GM23248 (cell line): Measurements from ENCODE around the gene CHRNA10. TPM values are rescaled to one million over a fixed set of nuclear protein-coding genes. Genes with fewer than 3 reads are reported as not detected.
A peak's percentile ranks its signal among the peaks of the same experiment; 100 is the strongest.

Source experiments
- DNase-seq: peaks from one replicate; pipeline ENCODE4 v3.0.0-alpha.2; 2015
- H2AFZ ChIP-seq: fragments of 200-600 bp; sonication (generic); 2 replicates; pipeline ENCODE4 v1.6.1; 2016; ENCODE audit warnings: antibody characterized with exemption
- H3F3A ChIP-seq: fragments of 200-600 bp; sonication (generic); 2 replicates; pipeline ENCODE4 v1.6.1; 2016; ENCODE audit warnings: mild to moderate bottlenecking, antibody characterized with exemption, mixed run types; ENCODE audit not compliant: insufficient read depth
- H3K27ac ChIP-seq: fragments of 200-600 bp; sonication (generic); 2 replicates; pipeline ENCODE4 v1.5.1; 2016; ENCODE audit warnings: mild to moderate bottlenecking
- H3K27me3 ChIP-seq: fragments of 200-600 bp; sonication (generic); replicated peaks from 2 replicates; pipeline ENCODE4 v1.6.1; 2016; ENCODE audit warnings: mild to moderate bottlenecking; ENCODE audit not compliant: insufficient read depth
- H3K36me3 ChIP-seq: fragments of 200-600 bp; sonication (generic); 2 replicates; pipeline ENCODE4 v1.6.1; 2016; ENCODE audit warnings: low read depth, mild to moderate bottlenecking
- H3K4me1 ChIP-seq: fragments of 200-600 bp; sonication (generic); 2 replicates; pipeline ENCODE4 v1.6.1; 2016; ENCODE audit warnings: mild to moderate bottlenecking; ENCODE audit not compliant: insufficient read depth
- H3K4me2 ChIP-seq: fragments of 200-600 bp; sonication (generic); one replicate; pipeline ENCODE4 v1.6.1; 2016; ENCODE audit warnings: mild to moderate bottlenecking; ENCODE audit not compliant: unreplicated experiment
- H3K4me3 ChIP-seq: fragments of 200-600 bp; sonication (generic); 2 replicates; pipeline ENCODE4 v1.5.1; 2016; ENCODE audit warnings: mild to moderate bottlenecking
- H3K79me2 ChIP-seq: fragments of 200-600 bp; sonication (generic); 2 replicates; pipeline ENCODE4 v1.6.1; 2016; ENCODE audit warnings: mild to moderate bottlenecking; ENCODE audit not compliant: insufficient read depth
- H3K9ac ChIP-seq: fragments of 200-600 bp; sonication (generic); 2 replicates; pipeline ENCODE4 v1.6.1; 2016; ENCODE audit warnings: mild to moderate bottlenecking
- H3K9me2 ChIP-seq: fragments of 200-600 bp; sonication (generic); 2 replicates; pipeline ENCODE4 v1.6.1; 2016; ENCODE audit warnings: mixed run types, mild to moderate bottlenecking, moderate library complexity; ENCODE audit not compliant: insufficient read depth
- H3K9me3 ChIP-seq: fragments of 200-600 bp; sonication (generic); one replicate; pipeline ENCODE4 v1.6.1; 2017; ENCODE audit warnings: low read depth
- H4K20me1 ChIP-seq: fragments of 200-600 bp; sonication (generic); 2 replicates; pipeline ENCODE4 v1.6.0; 2016; ENCODE audit not compliant: insufficient read depth
- EZH2 ChIP-seq: fragments of 200-600 bp; sonication (generic); IDR thresholded peaks from 2 replicates; pipeline ENCODE4 v1.6.1; 2018; ENCODE audit warnings: antibody characterized with exemption, mild to moderate bottlenecking; ENCODE audit not compliant: insufficient read depth, poor library complexity, severe bottlenecking
- EZH2phosphoT487 ChIP-seq: fragments of 200-600 bp; sonication (generic); IDR thresholded peaks from 2 replicates; pipeline ENCODE4 v1.6.1; 2018; ENCODE audit warnings: antibody characterized with exemption, moderate library complexity, mild to moderate bottlenecking, low read depth; ENCODE audit not compliant: insufficient read depth
- WGBS, 2 experiments: methylation state at CpG; one replicate each; pipeline ENCODE4 v1.1.6; 2015 to 2017; ENCODE audit warnings: low lambda C conversion rate in 2 of 2, low coverage in 1 of 2; ENCODE audit errors: missing lambda C conversion rate in 2 of 2; 5-methylcytosine and 5-hydroxymethylcytosine counted together
- in situ Hi-C: fragments of 300-500 bp; cut with MboI; formaldehyde crosslinking; loops from 2 replicates; pipeline ENCODE4 v1.15.0; 2020
- polyA plus RNA-seq: library from polyadenylated mRNA; unstranded; fragments of >200 nt; fragmentation: Nextera tagmentation; extraction: Ambion mirVana; gene quantifications from 2 replicates; pipeline ENCODE4 v1.2.1, GENCODE V29; 2016
- total RNA-seq: library from RNA; depleted of rRNA; stranded (reverse); fragments of >200 nt; shearing (Covaris generic); gene quantifications from 2 replicates; pipeline ENCODE4 v1.2.3, GENCODE V29; 2014

CHRNA10 gene
- total and polyA plus RNA-seq, 2 experiments from 2014 or later = 0.28 to 0.65 TPM

DNA sequence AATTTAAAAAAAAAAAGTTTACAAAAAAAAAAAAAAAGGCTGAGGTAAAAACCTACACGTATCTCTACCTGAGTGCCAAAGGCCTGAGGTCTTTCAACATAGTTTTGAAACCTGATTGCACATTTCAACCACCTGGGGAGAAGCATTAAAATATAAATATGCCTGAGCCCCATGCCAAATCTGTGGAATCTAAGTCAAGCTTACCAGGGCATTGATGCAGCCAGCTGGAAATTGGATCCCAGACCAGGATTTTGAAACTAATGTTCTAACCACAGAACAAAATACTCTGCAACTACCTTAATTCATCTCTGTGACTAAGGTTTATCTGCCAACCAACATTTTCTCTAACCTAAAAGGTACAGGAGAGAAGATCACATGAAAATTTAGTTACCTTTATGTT, 38.8 kb upstream of the CHRNA10 start:
- TF ChIP-seq EZH2phosphoT487 (no peak), EZH2 (no peak)
- peak; percentile 43 for DNase-seq
- Histone ChIP-seq H3K4me2 (no peak overlapping the region), H3K9me2 (no peaks in the 10 kb centered on the region), H2AFZ (no peak overlapping the region), H3F3A (peaks cover 16% of the 10 kb centered on the region; the same call in 1 of the 2 replicates), H3K4me1 (peaks cover 22% of the 10 kb centered on the region), H3K27me3 (no peaks in the 10 kb centered on the region), H3K4me3 (no peak overlapping the region), H3K27ac (peak overlapping the region; percentile 52), H3K36me3 (peaks cover 62% of the 10 kb centered on the region), H3K9me3 (no peaks in the 10 kb centered on the region), H3K79me2 (peaks cover 33% of the 10 kb centered on the region), H3K9ac (0 out of 2 replicates have a peak overlapping the region, but pooled peaks have one; percentile 10), H4K20me1 (no peaks in the 10 kb centered on the region)
- in situ Hi-C loops = no loop called here
- 95 to 100% methylated on average over 1 of the region's 1 CpG for WGBS, 2 experiments

DNA sequence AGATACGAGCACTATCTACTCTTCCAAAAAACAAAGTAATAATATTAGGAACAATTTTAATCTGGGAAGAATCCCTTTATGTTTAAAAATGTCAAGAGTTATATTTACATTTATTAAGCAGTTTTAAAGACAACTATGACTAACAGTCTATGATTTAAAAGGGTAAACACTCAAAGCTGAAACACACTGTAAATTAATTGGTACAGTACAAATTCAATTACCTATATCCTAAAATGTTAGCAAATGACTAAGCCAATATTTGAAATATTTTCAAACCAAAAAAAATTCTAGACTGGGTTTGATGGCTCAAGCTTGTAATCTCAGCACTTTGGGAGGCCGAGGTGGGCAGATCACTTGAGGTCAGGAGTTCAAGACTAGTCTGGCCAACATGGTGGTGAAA, 36.0 kb upstream of the CHRNA10 start:
- no peaks in the 10 kb centered on the region for H3K9me3 ChIP-seq
- TF ChIP-seq EZH2phosphoT487 = no peak
- no peak for TF ChIP-seq EZH2
- no peaks in the 10 kb centered on the region for H4K20me1 ChIP-seq
- in situ Hi-C loops = no loop called here
- no peak for DNase-seq
- peaks cover 22% of the 10 kb centered on the region for H3K4me1 ChIP-seq
- peak overlapping the region; percentile 29 for H3K4me2 ChIP-seq
- H3K9ac ChIP-seq = no peak overlapping the region
- peaks cover 33% of the 10 kb centered on the region for H3K79me2 ChIP-seq
- H2AFZ ChIP-seq = no peak overlapping the region
- no peak overlapping the region for H3K4me3 ChIP-seq
- H3K9me2 ChIP-seq = no peaks in the 10 kb centered on the region
- H3K36me3 ChIP-seq = peaks cover 64% of the 10 kb centered on the region
- 54 to 62% methylated on average over 2 of the region's 2 CpGs for WGBS, 2 experiments
- peak overlapping the region; percentile 4; the same call in 1 of the 2 replicates for H3K27ac ChIP-seq
- peaks cover 16% of the 10 kb centered on the region; the same call in 1 of the 2 replicates for H3F3A ChIP-seq
- H3K27me3 ChIP-seq = no peaks in the 10 kb centered on the region

DNA sequence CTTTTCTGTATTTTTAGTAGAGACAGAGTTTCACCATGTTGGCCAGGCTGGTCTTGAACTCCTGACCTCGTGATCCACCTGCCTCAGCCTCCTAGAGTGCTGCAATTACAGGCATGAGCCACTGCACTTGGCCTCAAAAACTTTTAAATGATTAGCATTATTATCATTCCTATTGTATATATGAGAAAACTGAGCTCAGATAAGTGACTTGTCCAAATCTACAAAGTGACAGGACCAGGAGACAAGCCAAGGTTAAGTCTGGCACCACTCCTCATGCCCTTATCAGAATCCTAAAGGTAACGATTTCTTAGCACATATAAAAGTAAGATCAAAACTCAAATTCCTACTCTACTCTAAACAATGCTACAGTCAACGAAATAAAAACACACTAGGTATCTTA, 32.2 kb upstream of the CHRNA10 start:
- no peak overlapping the region for H2AFZ ChIP-seq
- H3F3A ChIP-seq = peaks cover 6% of the 10 kb centered on the region; the same call in 1 of the 2 replicates
- DNase-seq = no peak
- peaks cover 17% of the 10 kb centered on the region for H3K79me2 ChIP-seq
- in situ Hi-C loops = no loop called here
- 95 to 98% methylated on average over 3 of the region's 3 CpGs for WGBS, 2 experiments
- H3K9ac ChIP-seq = no peak overlapping the region
- H3K4me2 ChIP-seq = no peak overlapping the region
- H3K4me3 ChIP-seq = no peak overlapping the region
- no peaks in the 10 kb centered on the region for H3K9me3 ChIP-seq
- H3K4me1 ChIP-seq = peaks cover 10% of the 10 kb centered on the region
- H3K36me3 ChIP-seq = peaks cover 65% of the 10 kb centered on the region
- no peaks in the 10 kb centered on the region for H4K20me1 ChIP-seq
- TF ChIP-seq EZH2phosphoT487 = no peak
- TF ChIP-seq EZH2 = no peak
- H3K9me2 ChIP-seq = no peaks in the 10 kb centered on the region
- H3K27me3 ChIP-seq = no peaks in the 10 kb centered on the region
- H3K27ac ChIP-seq = no peak overlapping the region

DNA sequence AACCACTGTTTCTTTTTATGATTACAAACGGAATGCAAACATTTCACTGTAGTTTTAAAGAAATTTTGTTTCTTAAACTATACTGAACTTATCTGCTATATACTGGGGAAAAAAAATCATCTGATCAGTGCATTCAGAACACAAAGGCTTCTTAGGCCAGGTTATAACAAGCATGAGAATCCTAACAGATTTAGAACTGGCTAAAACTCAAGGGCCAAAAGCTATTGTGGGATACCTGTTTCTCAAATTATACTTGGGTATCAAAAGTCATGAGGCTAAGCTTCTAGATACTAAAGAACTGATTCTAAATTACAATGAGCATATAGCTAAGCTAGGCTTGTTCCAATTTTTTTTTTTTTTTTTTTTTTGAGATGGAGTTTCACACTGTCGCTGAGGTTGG, 29.7 kb upstream of the CHRNA10 start:
- Histone ChIP-seq H3K9ac (no peak overlapping the region), H3K27me3 (no peaks in the 10 kb centered on the region), H3K9me3 (no peaks in the 10 kb centered on the region), H4K20me1 (no peaks in the 10 kb centered on the region), H3K9me2 (no peaks in the 10 kb centered on the region), H3K4me3 (no peak overlapping the region), H3F3A (0 out of 2 replicates have a peak, but pooled peaks cover 6% of the 10 kb centered on the region), H3K4me1 (no peaks in the 10 kb centered on the region), H3K27ac (no peak overlapping the region), H3K36me3 (peaks cover 79% of the 10 kb centered on the region), H2AFZ (no peak overlapping the region), H3K79me2 (peaks cover 13% of the 10 kb centered on the region), H3K4me2 (no peak overlapping the region)
- 74 to 76% methylated on average over 2 of the region's 2 CpGs for WGBS, 2 experiments
- in situ Hi-C loops = no loop called here
- DNase-seq = no peak
- no peak for TF ChIP-seq EZH2
- no peak for TF ChIP-seq EZH2phosphoT487
